ENCODE measurements around the gene ZFYVE28. TPM values are rescaled to one million over a fixed set of nuclear protein-coding genes. Genes with fewer than 3 reads are reported as not detected.

ZFYVE28 gene
- total RNA-seq, 1 donor: 10.5 TPM

DNA sequence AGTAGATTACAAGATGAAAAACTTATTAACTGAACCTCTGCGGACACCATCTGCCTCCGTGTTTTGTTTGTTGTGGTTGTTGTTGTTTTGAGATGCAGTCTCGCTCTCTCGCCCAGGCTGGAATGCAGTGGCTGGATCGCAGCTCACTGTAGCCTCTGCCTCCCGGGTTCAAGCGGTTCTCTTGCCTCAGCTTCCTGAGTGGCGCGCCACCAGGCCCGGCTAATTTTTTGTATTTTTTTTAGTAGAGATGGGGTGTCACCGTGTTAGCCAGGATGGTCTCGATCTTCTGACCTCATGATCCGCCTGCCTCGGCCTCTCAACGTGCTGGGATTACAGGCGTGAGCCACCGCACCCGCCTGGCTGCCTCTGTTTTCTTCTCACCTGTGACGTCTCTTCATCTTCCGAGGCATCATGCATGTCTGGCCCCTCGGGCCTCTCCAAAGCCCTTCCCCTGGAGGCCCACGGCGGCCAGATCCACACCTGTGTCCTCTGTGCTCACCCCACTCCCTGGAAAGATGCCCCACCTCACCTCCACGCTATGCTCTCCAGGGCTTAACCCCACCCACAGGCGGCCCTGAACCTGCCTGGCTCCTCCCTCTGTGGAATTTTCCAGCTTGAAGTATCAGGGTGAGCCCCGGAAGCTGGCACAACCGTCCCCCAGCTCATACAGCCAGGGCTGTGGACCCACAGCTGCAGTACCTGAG, 79.5 kb downstream of the ZFYVE28 start:
- no peak for DNase-seq (ENCODE audit: insufficient read length, low spot score, missing footprints)
- Histone ChIP-seq H3K9me3 (ENCODE audit: low read depth, low read length) (no peaks in the 10 kb centered on the region), H3K4me1 (ENCODE audit: insufficient read depth, low read length) (no peaks in the 10 kb centered on the region), H3K36me3 (ENCODE audit: insufficient read depth, low read length) (no peaks in the 10 kb centered on the region), H2AFZ (ENCODE audit: low read length) (no peak overlapping the region), H3K4me3 (ENCODE audit: insufficient read depth, low read length) (no peak overlapping the region), H3K4me2 (ENCODE audit: insufficient read depth, low read length) (no peak overlapping the region), H3K79me2 (ENCODE audit: insufficient read depth, low read length) (no peaks in the 10 kb centered on the region), H3K27ac (ENCODE audit: low read depth, low read length) (no peak overlapping the region), H3K27me3 (ENCODE audit: insufficient read depth, low read length) (no peaks in the 10 kb centered on the region), H4K20me1 (ENCODE audit: insufficient read depth, low read length) (no peaks in the 10 kb centered on the region)
- TF ChIP-seq, protein P1, sequence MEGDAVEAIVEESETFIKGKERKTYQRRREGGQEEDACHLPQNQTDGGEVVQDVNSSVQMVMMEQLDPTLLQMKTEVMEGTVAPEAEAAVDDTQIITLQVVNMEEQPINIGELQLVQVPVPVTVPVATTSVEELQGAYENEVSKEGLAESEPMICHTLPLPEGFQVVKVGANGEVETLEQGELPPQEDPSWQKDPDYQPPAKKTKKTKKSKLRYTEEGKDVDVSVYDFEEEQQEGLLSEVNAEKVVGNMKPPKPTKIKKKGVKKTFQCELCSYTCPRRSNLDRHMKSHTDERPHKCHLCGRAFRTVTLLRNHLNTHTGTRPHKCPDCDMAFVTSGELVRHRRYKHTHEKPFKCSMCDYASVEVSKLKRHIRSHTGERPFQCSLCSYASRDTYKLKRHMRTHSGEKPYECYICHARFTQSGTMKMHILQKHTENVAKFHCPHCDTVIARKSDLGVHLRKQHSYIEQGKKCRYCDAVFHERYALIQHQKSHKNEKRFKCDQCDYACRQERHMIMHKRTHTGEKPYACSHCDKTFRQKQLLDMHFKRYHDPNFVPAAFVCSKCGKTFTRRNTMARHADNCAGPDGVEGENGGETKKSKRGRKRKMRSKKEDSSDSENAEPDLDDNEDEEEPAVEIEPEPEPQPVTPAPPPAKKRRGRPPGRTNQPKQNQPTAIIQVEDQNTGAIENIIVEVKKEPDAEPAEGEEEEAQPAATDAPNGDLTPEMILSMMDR (IDR thresholded peaks at IDR 0.05; ENCODE audit: extremely low read depth, low read depth, low read length): no peak

DNA sequence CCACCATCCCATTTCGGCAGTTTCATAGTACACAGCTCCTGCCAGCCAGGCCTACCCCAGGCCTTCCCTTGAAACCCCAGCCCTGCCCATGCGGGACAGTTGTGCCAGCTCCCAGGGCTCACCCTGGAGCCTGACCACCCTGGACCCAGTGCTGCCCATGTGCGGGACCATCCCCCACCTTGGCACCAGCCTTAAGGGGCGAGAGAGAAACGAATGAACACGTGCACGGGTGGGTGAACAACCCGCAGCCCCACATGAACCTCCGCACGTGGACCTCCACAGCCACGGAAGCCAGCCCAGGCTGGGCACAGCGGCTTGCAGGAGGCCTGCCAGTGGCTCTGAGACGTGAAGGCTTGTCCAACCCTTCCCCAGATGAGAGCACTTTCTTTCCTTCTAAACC, 80.5 kb downstream of the ZFYVE28 start:
- no peaks in the 10 kb centered on the region for H3K9me3 ChIP-seq (ENCODE audit: low read depth, low read length)
- no peak for DNase-seq (ENCODE audit: insufficient read length, low spot score, missing footprints)
- H3K4me1 ChIP-seq (ENCODE audit: insufficient read depth, low read length): no peaks in the 10 kb centered on the region
- no peaks in the 10 kb centered on the region for H3K27me3 ChIP-seq (ENCODE audit: insufficient read depth, low read length)
- no peak overlapping the region for H3K27ac ChIP-seq (ENCODE audit: low read depth, low read length)
- no peaks in the 10 kb centered on the region for H3K79me2 ChIP-seq (ENCODE audit: insufficient read depth, low read length)
- H3K4me3 ChIP-seq (ENCODE audit: insufficient read depth, low read length): no peak overlapping the region
- no peaks in the 10 kb centered on the region for H3K36me3 ChIP-seq (ENCODE audit: insufficient read depth, low read length)
- TF ChIP-seq, protein P1 (IDR thresholded peaks at IDR 0.05; ENCODE audit: extremely low read depth, low read depth, low read length): no peak
- H4K20me1 ChIP-seq (ENCODE audit: insufficient read depth, low read length): no peaks in the 10 kb centered on the region
- H3K4me2 ChIP-seq (ENCODE audit: insufficient read depth, low read length): no peak overlapping the region
- H2AFZ ChIP-seq (ENCODE audit: low read length): no peak overlapping the region

DNA sequence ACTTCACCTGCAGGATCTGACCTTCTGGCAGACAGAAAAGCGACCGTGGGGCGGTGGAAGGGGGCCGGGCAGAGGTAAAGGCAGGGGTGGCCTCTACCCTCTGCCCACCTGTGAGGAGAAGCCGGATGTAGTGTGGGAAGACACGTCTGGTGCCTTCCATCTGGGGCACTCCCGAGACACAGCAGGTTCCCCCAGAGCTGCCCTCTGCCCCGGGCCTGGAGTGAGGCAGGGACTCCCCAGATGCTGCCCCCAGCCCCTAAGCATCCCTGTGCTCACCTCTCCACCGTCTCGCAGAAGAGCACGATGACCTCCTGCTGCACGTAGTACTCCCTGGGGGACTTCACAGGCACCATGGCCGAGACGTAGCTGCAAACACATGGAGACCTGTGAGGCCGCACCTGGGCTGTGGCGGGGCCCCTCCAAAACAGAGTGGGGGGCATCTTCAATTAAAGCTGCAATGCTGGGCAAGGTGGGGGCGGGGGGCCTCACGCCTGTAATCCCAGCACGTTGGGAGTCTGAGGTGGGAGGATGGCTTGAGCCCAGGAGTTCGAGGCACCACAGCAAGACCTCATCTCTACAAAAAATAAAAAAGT, 81.2 kb downstream of the ZFYVE28 start:
- H3K4me3 ChIP-seq (ENCODE audit: insufficient read depth, low read length): no peak overlapping the region
- no peaks in the 10 kb centered on the region for H3K79me2 ChIP-seq (ENCODE audit: insufficient read depth, low read length)
- H3K9me3 ChIP-seq (ENCODE audit: low read depth, low read length): no peaks in the 10 kb centered on the region
- no peak overlapping the region for H2AFZ ChIP-seq (ENCODE audit: low read length)
- no peaks in the 10 kb centered on the region for H4K20me1 ChIP-seq (ENCODE audit: insufficient read depth, low read length)
- H3K27me3 ChIP-seq (ENCODE audit: insufficient read depth, low read length): no peaks in the 10 kb centered on the region
- H3K4me2 ChIP-seq (ENCODE audit: insufficient read depth, low read length): no peak overlapping the region
- TF ChIP-seq, protein P1 (IDR thresholded peaks at IDR 0.05; ENCODE audit: extremely low read depth, low read depth, low read length): no peak
- no peak overlapping the region for H3K27ac ChIP-seq (ENCODE audit: low read depth, low read length)
- H3K36me3 ChIP-seq (ENCODE audit: insufficient read depth, low read length): no peaks in the 10 kb centered on the region
- DNase-seq (ENCODE audit: insufficient read length, low spot score, missing footprints): no peak
- H3K4me1 ChIP-seq (ENCODE audit: insufficient read depth, low read length): no peaks in the 10 kb centered on the region

DNA sequence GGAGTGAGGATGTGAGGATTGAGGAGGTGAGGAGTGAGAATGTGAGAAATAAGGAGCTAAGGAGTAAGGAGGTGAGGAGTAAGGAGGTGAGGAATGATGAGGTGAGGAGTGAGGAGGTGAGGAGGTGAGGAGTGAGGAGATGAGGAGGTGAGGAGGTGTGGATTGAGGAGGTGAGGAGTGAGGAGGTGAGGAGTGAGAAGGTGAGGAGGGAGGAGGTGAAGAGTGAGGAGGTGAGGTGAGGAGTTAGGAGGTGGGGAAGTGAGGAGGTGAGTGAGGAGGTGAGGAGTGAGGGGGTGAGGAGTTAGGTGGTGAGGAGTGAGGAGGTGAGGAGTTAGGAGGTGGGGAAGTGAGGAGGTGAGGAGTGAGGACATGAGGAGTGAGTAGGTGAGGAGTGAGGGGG, 81.8 kb downstream of the ZFYVE28 start:
- TF ChIP-seq, protein P1 (IDR thresholded peaks at IDR 0.05; ENCODE audit: extremely low read depth, low read depth, low read length): no peak
- Histone ChIP-seq H4K20me1 (ENCODE audit: insufficient read depth, low read length) (no peaks in the 10 kb centered on the region), H3K27ac (ENCODE audit: low read depth, low read length) (no peak overlapping the region), H3K36me3 (ENCODE audit: insufficient read depth, low read length) (no peaks in the 10 kb centered on the region), H3K9me3 (ENCODE audit: low read depth, low read length) (no peaks in the 10 kb centered on the region), H3K4me2 (ENCODE audit: insufficient read depth, low read length) (no peak overlapping the region), H3K4me3 (ENCODE audit: insufficient read depth, low read length) (no peak overlapping the region), H3K27me3 (ENCODE audit: insufficient read depth, low read length) (no peaks in the 10 kb centered on the region), H2AFZ (ENCODE audit: low read length) (no peak overlapping the region), H3K79me2 (ENCODE audit: insufficient read depth, low read length) (no peaks in the 10 kb centered on the region), H3K4me1 (ENCODE audit: insufficient read depth, low read length) (no peaks in the 10 kb centered on the region)
- no peak for DNase-seq (ENCODE audit: insufficient read length, low spot score, missing footprints)

Measured in osteoblast (primary cell).